CD8-positive, alpha-beta memory T cell (primary cell): ENCODE results near the gene FAM111A. TPM values are rescaled to one million over a fixed set of nuclear protein-coding genes. Genes with fewer than 3 reads are reported as not detected.
"Not testable (repeated sequence)": the region's sequence is repeated elsewhere in the genome, so short reads cannot be mapped to it uniquely, and the experiment has no call there.

Experiments
- CTCF ChIA-PET: fragments of 350-600 bp; sonication (Branson Sonifier 250); formaldehyde crosslinking; loops from one replicate; lab custom pipeline; 2021; ENCODE audit warnings: antibody characterized with exemption; lab: Charles Lee
- POLR2A ChIA-PET: fragments of 350-600 bp; sonication (Branson Sonifier 250); formaldehyde crosslinking; loops from one replicate; lab custom pipeline; 2021; ENCODE audit warnings: antibody characterized with exemption; lab: Charles Lee
- DNase-seq, 5 donors: peaks; one replicate each; pipeline versions ENCODE4 v3.0.0 to v3.0.0-alpha.2; 2020 to 2022; ENCODE audit warnings: mixed read lengths in 1 of 5
- H3K27ac ChIP-seq: one replicate; pipeline ENCODE4 v1.7.0; 2013; ENCODE audit warnings: low read depth, mild to moderate bottlenecking, low read length, moderate library complexity
- H3K27me3 ChIP-seq: 2 replicates; pipeline ENCODE4 v1.7.0; 2013; ENCODE audit warnings: low read length, mild to moderate bottlenecking; ENCODE audit not compliant: insufficient read depth, poor library complexity, severe bottlenecking
- H3K36me3 ChIP-seq: 2 replicates; pipeline ENCODE4 v1.7.0; 2013; ENCODE audit warnings: mild to moderate bottlenecking, low read length, moderate library complexity; ENCODE audit not compliant: insufficient read depth
- H3K4me1 ChIP-seq: 2 replicates; pipeline ENCODE4 v1.7.0; 2013; ENCODE audit warnings: mild to moderate bottlenecking, low read length, moderate library complexity; ENCODE audit not compliant: insufficient read depth
- H3K4me3 ChIP-seq: 2 replicates; pipeline ENCODE4 v1.7.0; 2013; ENCODE audit warnings: mild to moderate bottlenecking, low read length
- H3K9me3 ChIP-seq: 2 replicates; pipeline ENCODE4 v1.7.0; 2013; ENCODE audit warnings: mild to moderate bottlenecking, low read length
- H3K27ac Mint-ChIP-seq, 8 donors: one replicate each; pipeline ENCODE4 v1.8.0; 2020 to 2021; ENCODE audit warnings: mixed read lengths in 8 of 8, mild to moderate bottlenecking in 6 of 8, inconsistent platforms in 3 of 8, moderate library complexity in 3 of 8
- H3K27me3 Mint-ChIP-seq, 2 donors: one replicate each; pipeline ENCODE4 v1.8.0; 2020 to 2021; ENCODE audit warnings: mixed read lengths in 2 of 2, mild to moderate bottlenecking in 1 of 2, moderate library complexity in 1 of 2
- H3K36me3 Mint-ChIP-seq, 3 donors: one replicate each; pipeline ENCODE4 v1.8.0; 2020 to 2021; ENCODE audit warnings: mixed read lengths in 3 of 3, inconsistent platforms in 1 of 3, mild to moderate bottlenecking in 1 of 3
- H3K4me1 Mint-ChIP-seq, 3 donors: one replicate each; pipeline ENCODE4 v1.8.0; 2020 to 2021; ENCODE audit warnings: mixed read lengths in 3 of 3, inconsistent platforms in 1 of 3, mild to moderate bottlenecking in 1 of 3
- H3K4me3 Mint-ChIP-seq, 7 donors: one replicate each; pipeline ENCODE4 v1.8.0; 2020 to 2021; ENCODE audit warnings: mixed read lengths in 7 of 7, mild to moderate bottlenecking in 6 of 7, moderate library complexity in 4 of 7, inconsistent platforms in 2 of 7
- H3K9me3 Mint-ChIP-seq, 5 donors: one replicate each; pipeline ENCODE4 v1.8.0; 2020 to 2022; ENCODE audit warnings: mixed read lengths in 5 of 5, mild to moderate bottlenecking in 3 of 5, moderate library complexity in 2 of 5, inconsistent platforms in 1 of 5
- polyA plus RNA-seq: library from polyadenylated mRNA; unstranded; fragments of 300-500 nt; fragmentation: Illumina TruSeq; gene quantifications from one replicate; pipeline ENCODE4 v1.2.3, GENCODE V29; 2021
- total RNA-seq, 2 experiments: library from RNA; stranded (reverse); gene quantifications; one replicate each; pipeline ENCODE4 v1.2.3, GENCODE V29; 2021

The FAM111A gene
- total and polyA plus RNA-seq, 3 experiments from 2014 or later, result 31.7 to 73.5 (median 71.1) TPM

DNA sequence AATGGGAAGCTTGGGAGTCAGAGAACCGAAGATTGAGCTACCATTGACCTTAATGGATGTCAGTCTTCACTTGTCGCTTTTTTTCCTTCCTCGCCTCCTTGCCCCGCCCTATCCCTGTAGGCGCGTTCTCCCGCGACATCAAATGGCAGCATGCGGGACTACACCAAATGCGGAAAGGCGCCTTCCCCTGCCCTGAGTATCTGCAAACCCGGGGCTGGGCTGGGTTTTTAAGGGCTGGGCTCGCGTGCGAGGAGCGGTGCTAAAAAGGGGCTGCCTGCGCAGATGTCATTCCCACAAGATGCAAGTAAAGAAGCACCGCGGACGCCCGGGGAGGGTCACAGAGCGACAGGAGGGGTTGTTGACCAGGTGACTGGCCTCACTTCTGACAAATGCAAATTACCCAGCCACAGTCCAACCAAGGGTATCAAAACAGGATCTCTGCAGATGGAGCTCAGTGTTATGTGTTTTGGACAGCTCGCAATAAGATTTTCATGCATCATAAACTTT lies 40.3 kb upstream of the FAM111A start:
- Histone ChIP-seq H3K9me3 (no peaks in the 10 kb centered on the region), H3K27ac (no peak overlapping the region), H3K27me3 (no peaks in the 10 kb centered on the region), H3K36me3 (no peaks in the 10 kb centered on the region), H3K4me3 (peak overlapping the region; percentile 61), H3K4me1 (peaks cover 14% of the 10 kb centered on the region)
- Mint-ChIP-seq H3K4me1 (peaks cover 24 to 31% (median 30%) of the 10 kb centered on the region in 3 donors), H3K4me3 (peak overlapping the region; percentile 62 to 87 (median 76)), H3K27ac (peak overlapping the region in 1 of 8 donors; percentile 24), H3K9me3 (no peaks in the 10 kb centered on the region), H3K27me3 (peaks cover 29 to 51% of the 10 kb centered on the region in 2 donors), H3K36me3 (peaks cover 0 to 2% (median 0%) of the 10 kb centered on the region in 3 donors)
- POLR2A ChIA-PET, result no interaction called here
- CTCF ChIA-PET, result interaction anchor here (2.2 kb wide), 1 partner anchor 69 kb away, joined by 4 read pairs; the partner anchor contains the start of gene DTX4
- DNase-seq, result peak in 4 of 5 donors; percentile 10 to 51 (median 22)

DNA sequence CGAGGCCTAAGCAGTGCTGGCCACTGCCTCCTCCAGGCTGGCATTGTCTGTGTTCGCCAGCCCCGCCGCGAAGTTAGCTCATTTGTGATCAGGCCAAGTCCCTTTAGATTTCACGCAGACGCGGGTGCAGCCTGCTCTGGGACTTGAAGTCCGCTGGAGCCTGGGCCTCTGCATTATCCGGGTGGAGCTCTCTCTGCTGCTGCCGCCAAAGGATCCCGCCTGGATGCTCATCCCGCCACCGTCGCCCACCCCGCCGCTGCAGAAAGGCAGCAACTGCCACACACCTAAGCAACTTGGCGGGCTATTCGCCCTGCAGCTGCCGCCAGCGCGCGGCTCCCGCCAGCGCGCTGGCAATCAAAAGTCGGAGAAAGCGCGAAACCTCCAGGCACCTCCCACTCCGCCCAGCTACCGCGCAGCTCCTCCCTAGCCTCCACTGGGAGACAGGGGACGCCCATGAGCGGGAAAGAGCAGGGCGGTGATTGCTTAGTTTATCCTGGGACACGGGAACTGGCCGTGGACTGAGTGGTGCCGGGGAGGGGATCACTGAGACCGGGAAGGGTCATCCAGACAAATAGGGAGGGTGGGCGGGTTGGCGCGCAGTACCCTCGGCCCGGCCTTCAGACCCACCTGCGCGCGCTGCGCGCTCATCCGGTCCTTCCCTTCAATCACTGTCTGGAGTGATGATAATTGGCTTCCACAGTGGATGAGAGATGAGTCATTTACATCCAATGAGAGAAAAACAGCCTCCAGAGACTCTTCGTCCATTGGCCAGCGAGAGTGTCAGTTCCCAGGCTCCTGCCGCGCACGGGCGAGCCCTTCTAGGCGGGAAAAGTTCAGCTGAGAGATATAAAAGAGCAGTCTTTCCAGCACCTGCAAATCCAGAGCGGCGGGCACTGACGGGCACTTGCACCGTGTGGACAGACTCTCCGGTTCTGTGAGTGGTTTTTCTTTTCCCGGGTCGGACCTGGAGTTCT lies 36.0 kb upstream of the FAM111A start, which contains the start of gene FAM111B:
Gene FAM111B (plus strand): TSS at position 875 of the 974 bp plus-strand sequence. CDS start 2,389 bp downstream, outside the sequence.
- POLR2A ChIA-PET, result no interaction called here
- no peaks in the 10 kb centered on the region for H3K9me3 ChIP-seq
- Mint-ChIP-seq H3K27me3 (peaks cover 13 to 16% of the 10 kb centered on the region in 2 donors), H3K9me3 (no peaks in the 10 kb centered on the region), H3K27ac (peak within 1 kb of the TSS in 6 of 8 donors; percentile 43 to 91 (median 69)), H3K36me3 (no peaks in the 10 kb centered on the region), H3K4me3 (peak within 1 kb of the TSS; percentile 78 to 94 (median 88)), H3K4me1 (peaks cover 31 to 45% (median 41%) of the 10 kb centered on the region in 3 donors)
- DNase-seq, result peak; percentile 20 to 71 (median 38)
- CTCF ChIA-PET, result interaction anchor here (1.1 to 1.9 kb wide), 5 partner anchors 10 to 51 kb away, joined by 4 to 8 read pairs (median 8); no protein-coding TSS in a partner anchor
- no peak within 1 kb of the TSS for H3K27ac ChIP-seq
- no peaks in the 10 kb centered on the region for H3K36me3 ChIP-seq
- peak within 1 kb of the TSS; percentile 63 for H3K4me3 ChIP-seq
- no peaks in the 10 kb centered on the region for H3K27me3 ChIP-seq
- H3K4me1 ChIP-seq, result peaks cover 18% of the 10 kb centered on the region

DNA sequence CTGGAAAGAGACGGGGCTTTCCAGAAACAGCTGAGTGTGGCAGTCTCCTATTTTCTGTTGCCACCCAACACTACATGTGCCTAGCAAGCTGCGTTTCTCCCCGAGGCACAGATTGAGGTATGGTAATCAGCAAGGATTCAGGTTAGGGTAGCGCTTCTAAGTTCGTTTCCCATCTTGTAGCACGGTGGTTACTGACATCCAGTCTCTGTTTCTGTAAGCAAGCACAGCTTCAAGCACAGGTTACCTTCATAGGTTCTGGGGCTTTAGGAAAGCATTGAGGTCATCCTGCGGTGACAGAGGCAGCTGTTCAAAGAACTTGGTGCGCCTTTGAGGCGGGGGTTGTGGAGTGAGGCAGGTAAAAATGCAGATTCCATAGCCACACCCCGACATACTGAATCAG lies 34.9 kb upstream of the FAM111A start:
- Histone ChIP-seq H3K4me3 (peak overlapping the region; percentile 50), H3K4me1 (peaks cover 18% of the 10 kb centered on the region)
- CTCF ChIA-PET, result interaction anchor here (1.1 to 1.7 kb wide), 3 partner anchors 28 to 54 kb away, joined by 4 to 6 read pairs (median 4); no protein-coding TSS in a partner anchor
- Mint-ChIP-seq H3K27ac (peak overlapping the region in 6 of 8 donors; percentile 5 to 91 (median 42)), H3K27me3 (peaks cover 6 to 10% of the 10 kb centered on the region in 2 donors), H3K4me3 (peak overlapping the region; percentile 78 to 94 (median 88)), H3K4me1 (peaks cover 24 to 37% (median 31%) of the 10 kb centered on the region in 3 donors)
- H3K9me3 ChIP-seq, H3K27me3 ChIP-seq, H3K36me3 ChIP-seq, H3K9me3 Mint-ChIP-seq, H3K27ac ChIP-seq, POLR2A ChIA-PET, H3K36me3 Mint-ChIP-seq: not testable (repeated sequence)
- peak in 1 of 5 donors; percentile 44 for DNase-seq

DNA sequence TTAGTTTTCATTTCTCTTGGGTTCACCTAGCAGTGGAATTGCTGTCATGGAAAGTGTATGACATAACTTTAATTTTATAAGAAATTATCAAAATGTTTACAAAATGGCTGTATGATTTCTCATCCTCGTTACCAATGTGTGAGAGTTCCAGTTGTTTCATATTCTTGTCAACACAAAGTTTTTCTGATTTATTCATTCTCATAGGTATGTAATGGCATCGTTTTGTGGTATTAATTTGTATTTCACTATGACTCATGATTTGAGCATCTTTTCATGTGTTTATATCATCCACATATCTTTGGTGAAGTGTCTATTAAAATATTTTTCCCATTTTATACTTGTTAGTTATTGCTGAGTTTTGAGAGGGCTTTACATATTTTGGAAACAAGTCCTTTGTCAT lies 30.2 kb upstream of the FAM111A start:
- H3K4me1 ChIP-seq, result peaks cover 2% of the 10 kb centered on the region
- H3K27me3 Mint-ChIP-seq, result no peaks in the 10 kb centered on the region
- no peaks in the 10 kb centered on the region for H3K36me3 ChIP-seq
- H3K9me3 ChIP-seq, result no peaks in the 10 kb centered on the region
- H3K27me3 ChIP-seq, result no peaks in the 10 kb centered on the region
- H3K36me3 Mint-ChIP-seq, result peaks cover 0 to 11% (median 0%) of the 10 kb centered on the region in 3 donors
- H3K4me1 Mint-ChIP-seq, result peaks cover 8 to 20% (median 12%) of the 10 kb centered on the region in 3 donors
- H3K4me3 Mint-ChIP-seq, result no peak overlapping the region
- ChIA-PET CTCF (no interaction called here), POLR2A (no interaction called here)
- H3K4me3 ChIP-seq, result no peak overlapping the region
- DNase-seq, result no peak
- no peak overlapping the region for H3K27ac Mint-ChIP-seq
- H3K9me3 Mint-ChIP-seq, result peaks cover 0 to 14% (median 1%) of the 10 kb centered on the region in 5 donors
- no peak overlapping the region for H3K27ac ChIP-seq

DNA sequence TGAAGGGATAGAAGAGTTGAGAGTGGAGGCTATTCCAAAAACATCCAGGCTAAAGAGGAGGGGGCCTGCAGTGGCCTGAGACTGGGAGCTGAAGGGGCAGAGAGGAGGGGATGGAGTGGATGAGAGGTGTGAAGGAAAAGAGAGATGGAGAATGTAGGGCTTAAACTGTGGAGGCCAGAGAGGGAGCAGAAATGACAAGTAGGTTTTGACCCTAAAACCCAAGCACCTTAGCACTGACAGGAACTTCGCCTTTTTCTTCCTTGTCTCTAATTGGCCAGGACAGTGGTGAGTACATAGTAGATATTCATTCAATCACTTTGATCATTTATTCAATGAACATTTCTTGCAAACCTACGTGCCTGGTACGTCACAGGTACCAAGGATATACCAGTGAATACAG lies 28.3 kb upstream of the FAM111A start:
- no peaks in the 10 kb centered on the region for H3K27me3 Mint-ChIP-seq
- Histone ChIP-seq H3K27ac (no peak overlapping the region), H3K27me3 (no peaks in the 10 kb centered on the region), H3K9me3 (no peaks in the 10 kb centered on the region), H3K4me1 (no peaks in the 10 kb centered on the region), H3K36me3 (no peaks in the 10 kb centered on the region), H3K4me3 (no peak overlapping the region)
- DNase-seq, result no peak
- POLR2A ChIA-PET, result no interaction called here
- CTCF ChIA-PET, result interaction anchor here (1.5 kb wide), 1 partner anchor 21 kb away, joined by 5 read pairs; no protein-coding TSS in a partner anchor
- no peak overlapping the region for H3K4me3 Mint-ChIP-seq
- H3K9me3 Mint-ChIP-seq, result peaks cover 6 to 32% (median 17%) of the 10 kb centered on the region in 5 donors
- peaks cover 0 to 22% (median 1%) of the 10 kb centered on the region in 3 donors for H3K36me3 Mint-ChIP-seq
- no peak overlapping the region for H3K27ac Mint-ChIP-seq
- H3K4me1 Mint-ChIP-seq, result peaks cover 0 to 9% (median 0%) of the 10 kb centered on the region in 3 donors

DNA sequence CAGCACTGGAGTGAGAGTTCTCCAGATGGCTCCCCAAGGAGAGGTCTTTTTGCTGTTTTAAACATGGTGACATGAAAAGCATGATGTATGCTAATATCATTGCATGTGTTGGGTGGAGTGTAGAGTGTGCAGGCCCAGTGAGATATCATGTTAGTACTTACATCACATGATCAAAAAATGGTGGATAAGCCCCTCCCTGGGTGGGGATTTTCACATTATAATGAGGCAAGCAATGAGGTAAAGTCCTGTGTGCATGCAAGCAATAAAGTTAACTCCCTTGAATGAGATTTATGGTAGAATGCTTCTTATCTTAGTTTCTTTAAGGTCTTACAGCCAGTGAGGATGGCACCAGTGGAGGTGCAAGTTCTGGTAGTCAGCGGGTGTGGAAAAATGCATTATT lies 27.1 kb upstream of the FAM111A start:
- Mint-ChIP-seq H3K4me3 (no peak overlapping the region), H3K27ac (no peak overlapping the region)
- no peak overlapping the region for H3K4me3 ChIP-seq

DNA sequence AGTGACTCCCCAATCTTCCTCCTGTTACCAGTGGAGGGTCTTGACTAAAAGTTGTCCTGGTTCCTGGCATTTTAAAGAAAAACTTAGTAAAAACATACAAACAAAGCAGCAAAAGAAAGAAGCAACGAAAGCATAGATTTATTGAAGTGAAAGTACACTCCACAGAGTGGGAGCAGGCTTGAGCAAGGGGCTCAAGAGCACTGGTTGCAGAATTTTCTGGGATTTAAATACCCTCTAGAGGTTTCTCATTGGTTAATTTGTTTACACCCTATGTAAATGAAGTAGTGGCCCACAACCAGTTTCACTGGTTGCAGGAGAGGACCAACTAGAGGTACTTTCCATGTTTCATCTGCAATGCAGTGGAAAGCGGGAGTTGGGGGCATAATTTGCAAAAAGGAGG lies 24.9 kb upstream of the FAM111A start:
- H3K27ac ChIP-seq, result no peak overlapping the region
- H3K36me3 Mint-ChIP-seq, result peaks cover 0 to 24% (median 2%) of the 10 kb centered on the region in 3 donors
- peak overlapping the region in 1 of 8 donors; percentile 51 for H3K27ac Mint-ChIP-seq
- no peaks in the 10 kb centered on the region for H3K36me3 ChIP-seq
- peaks cover 0 to 1% of the 10 kb centered on the region in 2 donors for H3K27me3 Mint-ChIP-seq
- peaks cover 8 to 34% (median 17%) of the 10 kb centered on the region in 5 donors for H3K9me3 Mint-ChIP-seq
- H3K4me3 Mint-ChIP-seq, result no peak overlapping the region
- no peak overlapping the region for H3K4me3 ChIP-seq
- H3K4me1 ChIP-seq, result no peaks in the 10 kb centered on the region
- H3K4me1 Mint-ChIP-seq, result peaks cover 0 to 4% (median 0%) of the 10 kb centered on the region in 3 donors
- H3K27me3 ChIP-seq, result no peaks in the 10 kb centered on the region
- H3K9me3 ChIP-seq, result no peaks in the 10 kb centered on the region
- ChIA-PET POLR2A (no interaction called here), CTCF (no interaction called here)
- no peak for DNase-seq

More for the DNA sequence above, 27.1 kb upstream of the FAM111A start:
- Mint-ChIP-seq H3K9me3 (peaks cover 8 to 34% (median 17%) of the 10 kb centered on the region in 5 donors), H3K4me1 (peaks cover 0 to 9% (median 0%) of the 10 kb centered on the region in 3 donors), H3K36me3 (peaks cover 0 to 24% (median 2%) of the 10 kb centered on the region in 3 donors), H3K27me3 (peaks cover 0 to under 1% of the 10 kb centered on the region in 2 donors)
- Histone ChIP-seq H3K27ac (no peak overlapping the region), H3K27me3 (no peaks in the 10 kb centered on the region), H3K4me1 (no peaks in the 10 kb centered on the region), H3K36me3 (no peaks in the 10 kb centered on the region), H3K9me3 (no peaks in the 10 kb centered on the region)
- no peak for DNase-seq
- ChIA-PET CTCF (no interaction called here), POLR2A (no interaction called here)
